ENCODE data around the gene MAP3K2.

The MAP3K2 gene

GRCh38 chr2:127408004-127408806 lies 20.4 kb upstream of the MAP3K2 start:
- DNase-seq, result peak; percentile 85

GRCh38 chr2:127407661-127408003 lies 19.9 kb upstream of the MAP3K2 start:
- no peak for DNase-seq

GRCh38 chr2:127407091-127407490 lies 19.3 kb upstream of the MAP3K2 start:
- DNase-seq, result no peak

- DNase-seq, result no peak
These were observed 18.7 kb upstream of the MAP3K2 start for GRCh38 chr2:127406454-127406853.

GRCh38 chr2:127405255-127405610 lies 17.5 kb upstream of the MAP3K2 start:
- no peak for DNase-seq

GRCh38 chr2:127404466-127405254 lies 16.9 kb upstream of the MAP3K2 start:
- no peak for DNase-seq

- DNase-seq, result no peak
These were observed 15.7 kb upstream of the MAP3K2 start for GRCh38 chr2:127403460-127403859.

GRCh38 chr2:127401757-127402695 lies 14.3 kb upstream of the MAP3K2 start:
- no peak for DNase-seq

- no peak for DNase-seq
These were observed 13.4 kb upstream of the MAP3K2 start for GRCh38 chr2:127400897-127401756.

GRCh38 chr2:127400533-127400896 lies 12.7 kb upstream of the MAP3K2 start:
- DNase-seq, result no peak

- no peak for DNase-seq
These were observed 10.4 kb upstream of the MAP3K2 start for GRCh38 chr2:127398239-127398590.

- DNase-seq, result no peak
These were observed 9.9 kb upstream of the MAP3K2 start for GRCh38 chr2:127397568-127398238.

GRCh38 chr2:127394492-127394891 lies 6.7 kb upstream of the MAP3K2 start:
- DNase-seq, result no peak

- DNase-seq, result no peak
These were observed 5.2 kb upstream of the MAP3K2 start for GRCh38 chr2:127392828-127393578.

- no peak for DNase-seq
These were observed 4.5 kb upstream of the MAP3K2 start for GRCh38 chr2:127392133-127392827.

GRCh38 chr2:127389778-127390435 lies 2.1 kb upstream of the MAP3K2 start:
- no peak for DNase-seq

GRCh38 chr2:127388423-127389164 lies 819 bp upstream of the MAP3K2 start:
- no peak for DNase-seq
